Gastroesophageal sphincter (tissue), 3 donors: ENCODE data around the gene CSF2.

Experiments used
- EP300 ChIP-seq: sonication (generic); formaldehyde crosslinking; IDR thresholded peaks from one replicate; pipeline ENCODE4 v1.6.1; 2017; ENCODE audit warnings: antibody characterized with exemption, mild to moderate bottlenecking
- POLR2A ChIP-seq, 2 donors: fragments of 450-650 bp; IDR thresholded peaks; one replicate each; pipeline ENCODE4 v1.6.1; 2017; ENCODE audit warnings: antibody characterized with exemption in 2 of 2, mild to moderate bottlenecking in 2 of 2, moderate library complexity in 1 of 2
- TF ChIP-seq, protein P1 (sequence below), 4 experiments: fragments of 200-600 bp in 2 of 4; fragments of 450-650 bp in 2 of 4; sonication (generic) in 1 of 4; IDR thresholded peaks; one replicate each; pipeline ENCODE4 v1.5.1; 2017 to 2019; ENCODE audit warnings: antibody characterized with exemption in 4 of 4, mild to moderate bottlenecking in 2 of 4, moderate library complexity in 2 of 4

DNA sequence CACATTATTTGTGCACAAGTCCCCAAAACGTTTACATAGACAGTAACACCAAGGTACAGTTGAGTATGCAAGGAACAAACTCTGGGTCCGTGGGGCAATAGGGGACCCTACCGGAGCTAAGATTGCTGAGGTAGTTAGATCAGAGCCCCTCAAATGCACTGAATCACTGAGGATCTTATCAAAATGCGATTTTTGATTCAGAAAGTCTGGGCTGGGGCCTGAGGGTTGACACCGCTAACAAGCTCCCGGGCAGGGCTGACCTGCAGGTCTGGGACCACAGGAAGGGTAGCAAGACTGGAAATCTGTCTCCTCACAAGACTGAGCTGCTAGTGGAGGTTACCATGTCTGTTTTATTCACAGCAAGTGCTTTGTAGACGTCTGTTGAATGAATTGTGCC, 14.9 kb upstream of the CSF2 start:
- no peak for TF ChIP-seq POLR2A (IDR thresholded peaks at IDR 0.05)
- TF ChIP-seq, protein P1, sequence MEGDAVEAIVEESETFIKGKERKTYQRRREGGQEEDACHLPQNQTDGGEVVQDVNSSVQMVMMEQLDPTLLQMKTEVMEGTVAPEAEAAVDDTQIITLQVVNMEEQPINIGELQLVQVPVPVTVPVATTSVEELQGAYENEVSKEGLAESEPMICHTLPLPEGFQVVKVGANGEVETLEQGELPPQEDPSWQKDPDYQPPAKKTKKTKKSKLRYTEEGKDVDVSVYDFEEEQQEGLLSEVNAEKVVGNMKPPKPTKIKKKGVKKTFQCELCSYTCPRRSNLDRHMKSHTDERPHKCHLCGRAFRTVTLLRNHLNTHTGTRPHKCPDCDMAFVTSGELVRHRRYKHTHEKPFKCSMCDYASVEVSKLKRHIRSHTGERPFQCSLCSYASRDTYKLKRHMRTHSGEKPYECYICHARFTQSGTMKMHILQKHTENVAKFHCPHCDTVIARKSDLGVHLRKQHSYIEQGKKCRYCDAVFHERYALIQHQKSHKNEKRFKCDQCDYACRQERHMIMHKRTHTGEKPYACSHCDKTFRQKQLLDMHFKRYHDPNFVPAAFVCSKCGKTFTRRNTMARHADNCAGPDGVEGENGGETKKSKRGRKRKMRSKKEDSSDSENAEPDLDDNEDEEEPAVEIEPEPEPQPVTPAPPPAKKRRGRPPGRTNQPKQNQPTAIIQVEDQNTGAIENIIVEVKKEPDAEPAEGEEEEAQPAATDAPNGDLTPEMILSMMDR (IDR thresholded peaks at IDR 0.05): no peak
- TF ChIP-seq EP300: no peak
